Breast epithelium (tissue), 3 donors: ENCODE measurements around the gene PKHD1.

Experiments
- POLR2A ChIP-seq: fragments of 450-650 bp; IDR thresholded peaks from one replicate; pipeline ENCODE4 v1.6.1; 2016; ENCODE audit warnings: antibody characterized with exemption, mild to moderate bottlenecking, moderate library complexity
- POLR2AphosphoS5 ChIP-seq, 3 donors: sonication (generic); formaldehyde crosslinking; IDR thresholded peaks; one replicate each; pipeline ENCODE4 v1.6.1; 2017; ENCODE audit warnings: antibody characterized with exemption in 3 of 3
- TF ChIP-seq, protein P1 (sequence below), 3 donors: fragments of 450-650 bp; IDR thresholded peaks; one replicate each; pipeline ENCODE4 v1.5.1; 2016 to 2017; ENCODE audit warnings: antibody characterized with exemption in 3 of 3, mild to moderate bottlenecking in 3 of 3, moderate library complexity in 3 of 3

GRCh38 chr6:51965222-51965801 lies 122.1 kb downstream of the PKHD1 start:
- TF ChIP-seq, protein P1, sequence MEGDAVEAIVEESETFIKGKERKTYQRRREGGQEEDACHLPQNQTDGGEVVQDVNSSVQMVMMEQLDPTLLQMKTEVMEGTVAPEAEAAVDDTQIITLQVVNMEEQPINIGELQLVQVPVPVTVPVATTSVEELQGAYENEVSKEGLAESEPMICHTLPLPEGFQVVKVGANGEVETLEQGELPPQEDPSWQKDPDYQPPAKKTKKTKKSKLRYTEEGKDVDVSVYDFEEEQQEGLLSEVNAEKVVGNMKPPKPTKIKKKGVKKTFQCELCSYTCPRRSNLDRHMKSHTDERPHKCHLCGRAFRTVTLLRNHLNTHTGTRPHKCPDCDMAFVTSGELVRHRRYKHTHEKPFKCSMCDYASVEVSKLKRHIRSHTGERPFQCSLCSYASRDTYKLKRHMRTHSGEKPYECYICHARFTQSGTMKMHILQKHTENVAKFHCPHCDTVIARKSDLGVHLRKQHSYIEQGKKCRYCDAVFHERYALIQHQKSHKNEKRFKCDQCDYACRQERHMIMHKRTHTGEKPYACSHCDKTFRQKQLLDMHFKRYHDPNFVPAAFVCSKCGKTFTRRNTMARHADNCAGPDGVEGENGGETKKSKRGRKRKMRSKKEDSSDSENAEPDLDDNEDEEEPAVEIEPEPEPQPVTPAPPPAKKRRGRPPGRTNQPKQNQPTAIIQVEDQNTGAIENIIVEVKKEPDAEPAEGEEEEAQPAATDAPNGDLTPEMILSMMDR (IDR thresholded peaks at IDR 0.05), result no peak
- TF ChIP-seq POLR2A (no peak), POLR2AphosphoS5 (IDR thresholded peaks at IDR 0.05) (no peak)
